Stimulated activated naive B cell treated with anti-CD40 and anti-IgM and Interleukin-4, amounts not matched to agents 10 μg/mL and 1 μg/mL and 100 μg/mL, for 72 hours (primary cell): ENCODE data around the gene UBE3C.
A peak's percentile ranks its signal among the peaks of the same experiment; 100 is the strongest.
"Not testable (repeated sequence)": the region's sequence is repeated elsewhere in the genome, so short reads cannot be mapped to it uniquely, and the experiment has no call there.

Experiments used
- ATAC-seq, 2 donors: fragments of 150-1000 bp; cut with Tn5 transposase; replicated peaks; 2 replicates each; pipeline ENCODE4 v1.10.0; 2021; ENCODE audit warnings: moderate library complexity in 1 of 2
- DNase-seq: peaks from one replicate; pipeline ENCODE4 v3.0.0; 2021
- H3K27ac Mint-ChIP-seq: one replicate; pipeline ENCODE4 v1.8.0; 2022; ENCODE audit warnings: mild to moderate bottlenecking, mixed read lengths
- H3K27me3 Mint-ChIP-seq, 2 donors: one replicate each; pipeline ENCODE4 v1.8.0; 2022; ENCODE audit warnings: mixed read lengths in 2 of 2
- H3K36me3 Mint-ChIP-seq, 2 donors: one replicate each; pipeline ENCODE4 v1.8.0; 2022; ENCODE audit warnings: mixed read lengths in 2 of 2, mild to moderate bottlenecking in 1 of 2
- H3K4me1 Mint-ChIP-seq, 2 donors: one replicate each; pipeline ENCODE4 v1.8.0; 2022; ENCODE audit warnings: mixed read lengths in 2 of 2, mild to moderate bottlenecking in 1 of 2
- H3K4me3 Mint-ChIP-seq, 2 donors: one replicate each; pipeline ENCODE4 v1.8.0; 2022; ENCODE audit warnings: mild to moderate bottlenecking in 2 of 2, mixed read lengths in 2 of 2, moderate library complexity in 1 of 2
- H3K9me3 Mint-ChIP-seq, 2 donors: one replicate each; pipeline ENCODE4 v1.8.0; 2022; ENCODE audit warnings: mixed read lengths in 2 of 2, mild to moderate bottlenecking in 1 of 2

UBE3C gene

DNA sequence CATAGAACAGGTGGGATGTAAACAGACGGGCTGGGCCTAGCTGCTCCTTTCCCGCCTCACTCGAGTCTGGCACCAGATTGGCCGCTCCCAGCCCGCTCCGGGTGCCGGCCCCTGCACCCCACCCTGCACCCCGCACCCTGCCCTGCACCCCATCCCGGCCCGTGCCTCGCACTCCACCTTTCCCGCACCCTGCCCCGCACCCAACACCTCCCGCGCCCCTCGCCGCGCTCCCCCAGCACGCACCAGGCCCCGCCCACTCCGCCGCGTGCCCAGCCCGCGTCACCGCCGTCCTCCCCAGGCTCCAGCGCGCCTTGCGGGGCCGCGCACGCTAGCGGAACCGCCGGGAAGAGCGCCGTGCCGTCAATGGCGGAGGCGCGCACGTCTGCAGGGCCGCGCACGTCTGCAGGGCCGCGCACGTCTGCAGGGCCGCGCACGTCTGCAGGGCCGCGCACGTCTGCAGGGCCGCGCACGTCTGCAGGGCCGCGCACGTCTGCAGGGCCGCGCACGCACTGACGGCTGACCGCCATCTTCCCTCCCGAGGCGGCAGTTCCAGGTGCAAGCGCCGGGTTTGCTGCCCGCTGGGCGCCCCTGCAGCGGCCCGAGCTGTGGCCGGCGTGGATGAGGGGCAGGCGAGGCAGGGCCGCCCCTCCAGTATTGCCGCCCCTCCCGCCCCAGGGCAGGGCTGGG is at the start of gene UBE3C:
UBE3C (plus strand) TSS at position 503 of the 687 bp plus-strand sequence. CDS start 347 bp downstream, outside the sequence.
- Mint-ChIP-seq H3K4me3 (peak within 1 kb of the TSS; percentile 86 to 95), H3K27ac (peak within 1 kb of the TSS; percentile 93), H3K27me3 (no peaks in the 10 kb centered on the region), H3K9me3 (no peaks in the 10 kb centered on the region), H3K36me3 (peaks cover 24 to 28% of the 10 kb centered on the region in 2 donors), H3K4me1 (peaks cover 22 to 34% of the 10 kb centered on the region in 2 donors)
- ATAC-seq = peak; percentile 87 to 91
- peak; percentile 86 for DNase-seq

DNA sequence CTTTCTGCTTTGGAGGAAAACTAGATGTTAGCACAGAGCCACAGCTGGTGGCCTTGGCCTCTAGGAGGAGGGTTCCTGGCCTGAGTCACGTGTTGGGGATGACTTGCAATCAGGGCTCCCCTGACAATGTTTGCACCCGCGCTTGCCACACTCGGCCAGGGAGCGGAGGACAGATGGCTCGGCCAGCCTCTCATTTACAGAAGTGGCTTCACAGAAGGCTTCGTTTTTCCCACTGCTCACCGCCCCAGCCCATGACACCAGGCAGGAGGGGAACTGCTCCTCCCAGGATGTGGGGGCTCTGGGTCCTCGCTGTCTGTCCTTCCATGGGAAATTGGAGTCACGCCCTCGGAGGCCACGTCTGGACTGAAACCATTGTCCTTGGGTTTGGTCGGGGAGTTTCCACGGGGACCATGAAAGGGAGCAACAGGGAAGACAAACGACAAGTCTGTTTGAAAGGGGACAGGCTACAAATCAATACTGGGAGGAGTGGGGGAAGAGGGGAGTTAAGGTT is 49.6 kb upstream of the UBE3C start:
- Mint-ChIP-seq H3K36me3 (peaks cover 2 to 5% of the 10 kb centered on the region in 2 donors), H3K27me3 (peaks cover 13 to 23% of the 10 kb centered on the region in 2 donors), H3K27ac (no peak overlapping the region), H3K4me1 (no peaks in the 10 kb centered on the region), H3K4me3 (no peak overlapping the region), H3K9me3 (peaks cover 15 to 17% of the 10 kb centered on the region in 2 donors)
- ATAC-seq = no peak
- no peak for DNase-seq

DNA sequence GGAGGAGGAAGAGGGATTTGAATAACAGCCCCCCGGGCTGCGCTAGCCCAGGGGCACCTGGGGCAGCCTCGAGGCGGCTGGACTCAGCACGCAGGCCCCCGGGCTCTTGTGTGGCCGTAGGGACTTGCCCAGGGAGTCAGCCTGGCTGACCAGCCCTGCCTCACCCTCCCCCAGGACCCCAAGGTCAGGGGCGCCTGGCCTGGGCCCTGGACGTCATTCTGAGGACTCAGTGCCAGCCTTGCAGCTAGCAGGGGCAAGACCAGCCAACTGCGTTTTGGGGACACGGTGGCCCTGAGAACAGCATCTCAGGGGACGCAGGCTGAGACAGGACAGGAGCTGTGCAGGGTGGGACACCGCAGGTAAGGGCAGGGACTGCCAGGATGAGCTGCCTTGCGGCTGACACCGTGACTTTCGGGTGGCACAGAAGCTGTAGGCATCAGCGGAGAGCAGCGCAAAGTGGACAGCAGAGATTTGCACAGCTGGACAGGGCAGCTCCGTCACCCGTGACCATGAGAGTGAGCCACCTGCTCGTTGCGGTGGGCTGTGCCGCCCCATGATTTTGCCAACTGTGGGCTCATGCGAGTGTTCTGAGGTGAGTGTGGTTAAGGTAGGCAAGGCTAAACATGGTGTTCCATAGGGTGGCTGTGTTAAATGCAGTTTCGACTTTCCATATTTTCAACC is 48.1 kb upstream of the UBE3C start:
- Mint-ChIP-seq H3K36me3 (no peaks in the 10 kb centered on the region), H3K9me3 (peaks cover 9 to 10% of the 10 kb centered on the region in 2 donors), H3K27ac (no peak overlapping the region), H3K4me3 (no peak overlapping the region), H3K4me1 (no peaks in the 10 kb centered on the region), H3K27me3 (peaks cover 13 to 23% of the 10 kb centered on the region in 2 donors)
- DNase-seq = no peak
- no peak for ATAC-seq

DNA sequence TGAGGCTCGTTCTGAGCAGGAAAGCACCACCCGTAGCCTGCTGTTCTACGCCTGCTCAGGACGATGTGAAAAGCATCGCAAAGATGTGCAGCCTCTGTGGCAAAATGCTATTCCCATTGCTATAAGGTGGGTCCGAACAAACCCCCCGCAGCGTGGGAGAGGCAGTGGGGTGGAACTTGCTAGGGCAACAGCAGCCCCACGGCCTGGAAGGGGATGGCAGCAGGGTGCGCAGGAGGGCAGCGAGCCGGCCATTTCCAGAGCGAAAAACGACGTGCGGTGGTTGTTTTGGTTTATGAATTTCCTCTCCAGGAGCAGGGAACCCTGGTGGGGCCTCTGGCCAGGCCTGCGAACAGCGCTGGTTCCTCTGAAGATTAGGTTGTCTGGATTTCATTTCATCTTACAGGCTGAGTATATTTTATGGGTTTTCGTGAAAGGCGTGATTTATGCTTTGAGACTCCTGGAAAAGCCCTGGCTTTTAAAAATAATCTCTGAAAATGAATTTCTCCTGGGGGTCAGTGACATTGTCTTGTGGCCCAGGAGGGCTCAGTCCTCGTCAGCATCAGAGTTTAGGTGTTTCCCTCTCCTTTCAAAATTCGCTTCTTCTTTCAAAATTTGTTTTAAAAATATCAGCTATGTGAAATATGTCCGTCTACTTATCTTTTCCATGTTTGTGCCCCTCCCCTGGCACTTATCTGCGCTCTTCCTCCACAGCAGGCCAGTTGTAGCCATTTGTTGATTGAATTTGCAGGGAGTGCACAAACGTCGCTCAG is 42.3 kb upstream of the UBE3C start:
- Mint-ChIP-seq H3K36me3 (peaks cover 0 to 1% of the 10 kb centered on the region in 2 donors), H3K4me3 (no peak overlapping the region), H3K27me3 (peaks cover 4 to 12% of the 10 kb centered on the region in 2 donors), H3K27ac (no peak overlapping the region), H3K4me1 (no peaks in the 10 kb centered on the region), H3K9me3 (peaks cover 5 to 6% of the 10 kb centered on the region in 2 donors)
- no peak for ATAC-seq
- DNase-seq = no peak

DNA sequence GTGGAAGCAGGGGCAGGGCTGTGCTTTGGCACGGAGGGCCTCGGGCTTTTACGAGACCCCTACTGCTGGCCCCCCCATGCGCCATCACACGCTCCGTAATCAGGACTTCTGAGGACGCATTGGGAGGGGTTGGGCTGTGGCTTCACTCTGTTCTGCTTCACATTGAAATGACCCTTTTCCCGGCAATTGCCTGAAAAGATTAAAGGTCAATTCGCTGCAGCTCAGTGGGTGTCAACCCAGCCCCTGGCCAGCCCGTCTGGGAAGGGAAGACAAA is 41.7 kb upstream of the UBE3C start:
- H3K4me1 Mint-ChIP-seq = no peaks in the 10 kb centered on the region
- H3K4me3 Mint-ChIP-seq = no peak overlapping the region
- no peak for DNase-seq
- H3K27me3 Mint-ChIP-seq = peaks cover 4 to 12% of the 10 kb centered on the region in 2 donors
- H3K27ac Mint-ChIP-seq = no peak overlapping the region
- peaks cover 5 to 6% of the 10 kb centered on the region in 2 donors for H3K9me3 Mint-ChIP-seq
- H3K36me3 Mint-ChIP-seq = peaks cover 0 to 1% of the 10 kb centered on the region in 2 donors
- ATAC-seq = no peak

DNA sequence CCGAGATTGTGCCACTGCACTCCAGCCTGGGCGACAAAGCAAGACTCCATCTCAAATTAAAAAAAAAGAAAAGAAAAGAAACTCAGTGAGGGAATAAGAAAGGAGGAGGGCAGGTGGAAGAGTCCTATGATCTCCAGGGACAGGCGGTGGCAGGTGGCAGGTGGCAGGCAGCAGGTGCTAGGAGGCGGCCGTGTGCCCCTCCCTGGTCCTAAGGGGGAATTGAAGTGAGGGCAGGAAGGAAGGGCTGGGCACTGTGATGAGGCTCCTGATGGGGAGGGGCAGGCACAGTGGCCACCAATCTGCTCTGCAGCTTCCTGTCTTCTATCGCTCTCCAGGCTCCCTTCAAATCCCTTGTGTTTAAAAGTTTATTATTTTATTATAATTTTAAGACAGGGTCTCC is 41.2 kb upstream of the UBE3C start:
- Mint-ChIP-seq H3K4me1 (no peaks in the 10 kb centered on the region), H3K4me3 (no peak overlapping the region), H3K27ac (no peak overlapping the region), H3K9me3 (peaks cover 8 to 9% of the 10 kb centered on the region in 2 donors), H3K27me3 (peaks cover 4 to 16% of the 10 kb centered on the region in 2 donors), H3K36me3 (peaks cover 0 to 1% of the 10 kb centered on the region in 2 donors)
- ATAC-seq (no peak), DNase-seq (no peak)

DNA sequence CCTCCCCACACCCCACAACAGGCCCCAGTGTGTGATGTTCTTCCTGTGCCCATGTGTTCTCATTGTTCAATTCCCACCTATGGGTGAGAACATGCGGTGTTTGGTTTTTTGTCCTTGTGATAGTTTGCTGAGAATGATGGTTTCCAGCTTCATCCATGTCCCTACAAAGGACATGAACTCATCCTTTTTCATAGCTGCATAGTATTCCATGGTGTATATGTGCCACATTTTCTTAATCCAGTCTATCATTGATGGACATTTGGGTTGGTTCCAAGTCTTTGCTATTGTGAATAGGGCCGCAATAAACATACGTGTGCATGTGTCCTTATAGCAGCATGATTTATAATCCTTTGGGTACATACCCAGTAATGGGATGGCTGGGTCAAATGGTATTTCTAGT is 38.7 kb upstream of the UBE3C start:
- not testable (repeated sequence) for ATAC-seq, DNase-seq, H3K36me3 Mint-ChIP-seq, H3K4me3 Mint-ChIP-seq, H3K27ac Mint-ChIP-seq, H3K4me1 Mint-ChIP-seq
- Mint-ChIP-seq H3K9me3 (peaks cover 13 to 18% of the 10 kb centered on the region in 2 donors), H3K27me3 (peaks cover 4 to 31% of the 10 kb centered on the region in 2 donors)

DNA sequence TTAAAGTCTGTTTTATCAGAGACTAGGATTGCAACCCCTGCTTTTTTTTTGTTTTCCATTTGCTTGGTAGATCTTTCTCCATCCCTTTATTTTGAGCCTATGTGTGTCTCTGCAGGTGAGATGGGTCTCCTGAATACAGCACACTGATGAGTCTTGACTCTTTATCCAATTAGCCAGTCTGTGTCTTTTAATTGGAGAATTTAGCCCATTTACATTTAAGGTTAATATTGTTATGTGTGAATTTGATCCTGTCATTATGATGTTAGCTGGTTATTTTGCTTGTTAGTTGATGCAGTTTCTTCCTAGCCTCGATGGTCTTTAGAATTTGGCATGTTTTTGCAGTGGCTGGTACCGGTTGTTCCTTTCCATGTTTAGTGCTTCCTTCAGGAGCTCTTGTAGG is 35.1 kb upstream of the UBE3C start:
- peaks cover 26 to 27% of the 10 kb centered on the region in 2 donors for H3K9me3 Mint-ChIP-seq
- not testable (repeated sequence) for H3K4me3 Mint-ChIP-seq, H3K4me1 Mint-ChIP-seq, DNase-seq, ATAC-seq, H3K27ac Mint-ChIP-seq, H3K36me3 Mint-ChIP-seq
- peaks cover 2 to 40% of the 10 kb centered on the region in 2 donors for H3K27me3 Mint-ChIP-seq

DNA sequence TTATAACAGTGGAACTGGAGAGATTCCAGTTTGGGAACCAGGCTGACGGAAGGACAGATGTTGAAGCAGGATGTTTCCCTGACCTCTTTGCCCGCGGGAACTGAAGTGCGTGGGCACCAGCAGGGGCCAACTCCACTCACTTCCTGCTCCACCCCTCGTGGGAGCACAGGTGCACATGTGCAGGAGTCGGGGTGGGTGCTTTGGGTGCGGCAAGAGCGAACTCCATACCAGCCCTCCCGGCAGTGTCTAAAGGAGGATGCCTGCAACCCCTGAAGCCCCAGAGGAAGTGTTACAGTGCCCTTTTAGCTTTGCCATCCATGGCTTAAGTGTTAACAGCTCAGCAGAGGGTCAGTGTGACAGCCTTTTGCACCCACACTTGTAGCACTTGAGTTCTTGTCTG is 27.4 kb upstream of the UBE3C start:
- H3K4me1 Mint-ChIP-seq = no peaks in the 10 kb centered on the region
- peaks cover 11% of the 10 kb centered on the region in 2 donors for H3K36me3 Mint-ChIP-seq
- ATAC-seq (no peak), DNase-seq (no peak)
- H3K27me3 Mint-ChIP-seq = peaks cover 20 to 32% of the 10 kb centered on the region in 2 donors
- no peak overlapping the region for H3K27ac Mint-ChIP-seq
- H3K9me3 Mint-ChIP-seq = peaks cover 22 to 27% of the 10 kb centered on the region in 2 donors
- no peak overlapping the region for H3K4me3 Mint-ChIP-seq

DNA sequence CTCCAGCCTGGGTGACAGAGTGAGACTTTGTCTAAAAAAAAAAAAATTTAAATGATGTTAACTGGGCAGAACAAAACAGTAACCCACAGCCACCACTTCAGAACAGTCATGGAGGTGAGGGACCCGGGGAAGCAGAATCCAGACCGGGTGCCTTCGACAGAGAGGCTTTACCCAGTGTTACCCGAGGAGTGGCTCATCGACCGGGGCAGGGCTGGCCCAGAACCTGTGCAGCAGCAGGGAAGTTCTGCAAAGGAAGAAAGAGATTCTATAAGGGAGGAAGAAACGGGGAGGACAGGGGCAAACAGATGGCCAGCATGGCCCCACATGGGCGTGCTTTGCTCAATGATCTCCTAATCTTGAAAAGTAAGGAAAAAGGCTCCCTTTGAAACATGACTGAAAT is 26.0 kb upstream of the UBE3C start:
- peaks cover 7 to 9% of the 10 kb centered on the region in 2 donors for H3K36me3 Mint-ChIP-seq
- DNase-seq (no peak), ATAC-seq (no peak)
- H3K9me3 Mint-ChIP-seq = peaks cover 17 to 23% of the 10 kb centered on the region in 2 donors
- H3K4me3 Mint-ChIP-seq = no peak overlapping the region
- H3K27ac Mint-ChIP-seq = no peak overlapping the region
- peaks cover 20 to 28% of the 10 kb centered on the region in 2 donors for H3K27me3 Mint-ChIP-seq
- H3K4me1 Mint-ChIP-seq = no peaks in the 10 kb centered on the region

DNA sequence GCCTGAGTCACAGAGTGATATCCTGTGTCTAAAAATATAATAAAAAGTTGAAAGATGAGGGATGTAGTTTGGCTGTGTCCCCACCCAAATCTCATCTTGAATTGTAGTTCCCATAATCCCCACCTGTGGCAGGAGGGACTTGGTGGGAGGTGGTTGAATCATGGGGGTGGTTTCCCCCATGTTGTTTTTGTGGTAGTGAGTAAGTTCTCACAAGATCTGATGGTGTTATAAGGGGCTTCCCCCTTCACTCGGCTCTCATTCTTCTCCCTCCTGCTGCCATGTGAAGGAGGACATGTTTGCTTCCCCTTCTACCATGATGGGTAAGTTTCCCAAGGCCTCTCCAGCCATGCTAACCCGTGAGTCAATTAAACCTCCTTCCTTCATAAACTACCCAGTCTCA is 25.1 kb upstream of the UBE3C start:
- no peaks in the 10 kb centered on the region for H3K4me1 Mint-ChIP-seq
- H3K27me3 Mint-ChIP-seq = peaks cover 19 to 23% of the 10 kb centered on the region in 2 donors
- DNase-seq (no peak), ATAC-seq (no peak)
- H3K9me3 Mint-ChIP-seq = peaks cover 19 to 24% of the 10 kb centered on the region in 2 donors
- peaks cover 7% of the 10 kb centered on the region in 2 donors for H3K36me3 Mint-ChIP-seq
- no peak overlapping the region for H3K4me3 Mint-ChIP-seq
- no peak overlapping the region for H3K27ac Mint-ChIP-seq

DNA sequence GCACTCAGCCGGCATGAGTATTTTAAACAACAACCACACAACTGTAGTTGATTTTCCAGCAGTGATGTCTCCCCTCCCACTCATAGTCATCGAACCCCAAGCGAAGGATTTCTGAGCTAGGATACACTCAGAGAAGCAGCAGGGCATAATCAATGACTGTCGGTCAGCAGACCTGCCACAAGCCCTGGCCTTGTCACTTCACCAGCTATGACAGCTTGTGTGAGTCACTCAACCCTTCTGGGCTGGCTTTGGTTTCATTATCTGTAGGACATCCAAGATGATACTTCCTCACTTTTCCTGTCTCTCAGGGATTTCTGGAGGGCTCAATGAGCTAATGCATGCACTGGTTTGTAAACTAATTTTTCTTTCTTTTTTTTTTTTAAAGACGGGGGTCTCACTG is 22.0 kb upstream of the UBE3C start:
- Mint-ChIP-seq H3K4me1 (no peaks in the 10 kb centered on the region), H3K36me3 (peaks cover 3 to 5% of the 10 kb centered on the region in 2 donors), H3K9me3 (peaks cover 13 to 15% of the 10 kb centered on the region in 2 donors), H3K4me3 (no peak overlapping the region), H3K27me3 (peaks cover 14 to 15% of the 10 kb centered on the region in 2 donors), H3K27ac (no peak overlapping the region)
- ATAC-seq = no peak
- no peak for DNase-seq

DNA sequence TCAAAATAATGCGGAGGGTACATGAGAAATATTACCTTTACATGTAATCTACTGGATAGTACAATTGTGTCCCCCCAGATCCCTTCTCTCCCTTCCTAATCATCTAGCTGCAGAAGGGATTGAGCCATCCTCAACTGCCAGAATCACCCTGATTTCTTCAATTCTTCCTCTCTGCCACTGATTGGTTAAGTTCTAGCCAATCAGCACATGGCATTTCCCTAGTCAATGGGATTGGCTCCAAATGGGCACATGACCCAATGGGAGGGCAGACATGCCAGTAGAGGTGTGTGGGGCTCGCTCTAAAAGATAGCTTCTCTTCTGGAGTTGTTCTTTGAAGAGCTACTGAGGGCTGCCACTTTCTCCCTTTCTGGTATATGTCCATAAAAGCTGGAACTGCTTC is 20.9 kb upstream of the UBE3C start:
- DNase-seq = no peak
- Mint-ChIP-seq H3K4me1 (no peaks in the 10 kb centered on the region), H3K27ac (no peak overlapping the region), H3K9me3 (peaks cover 7 to 11% of the 10 kb centered on the region in 2 donors), H3K27me3 (peaks cover 7 to 10% of the 10 kb centered on the region in 2 donors), H3K4me3 (no peak overlapping the region), H3K36me3 (peaks cover 0 to 2% of the 10 kb centered on the region in 2 donors)
- ATAC-seq = no peak

DNA sequence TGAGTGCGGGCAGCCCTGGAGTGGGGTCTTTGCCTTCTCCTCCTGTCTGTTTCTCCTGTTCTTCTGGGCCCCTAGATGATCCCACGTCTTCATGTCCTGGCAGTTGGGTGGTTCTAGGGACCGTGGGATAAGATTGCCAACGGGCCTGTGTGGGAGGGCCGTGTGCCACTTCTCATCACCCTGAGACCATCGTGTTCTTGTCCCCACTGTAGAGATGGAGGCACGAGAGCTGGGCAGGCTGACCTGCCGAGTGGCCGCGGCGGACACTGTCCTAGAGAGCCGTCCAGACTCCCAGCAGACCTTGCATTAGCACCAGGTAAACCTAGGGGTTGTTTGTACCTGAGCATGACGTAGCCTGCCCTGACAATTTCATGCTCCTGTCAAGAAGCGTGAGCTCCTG is 18.5 kb upstream of the UBE3C start:
- H3K9me3 Mint-ChIP-seq = peaks cover 3 to 4% of the 10 kb centered on the region in 2 donors
- DNase-seq (no peak), ATAC-seq (no peak)
- H3K27me3 Mint-ChIP-seq = peaks cover 6 to 7% of the 10 kb centered on the region in 2 donors
- no peak overlapping the region for H3K27ac Mint-ChIP-seq
- no peak overlapping the region for H3K4me3 Mint-ChIP-seq
- no peaks in the 10 kb centered on the region for H3K4me1 Mint-ChIP-seq
- H3K36me3 Mint-ChIP-seq = no peaks in the 10 kb centered on the region
